NCI-H187 treated with DMSO at 0.1 percent for 48 hours (cell line): ENCODE data around the gene NSD1.
"Not testable (repeated sequence)": the region's sequence is repeated elsewhere in the genome, so short reads cannot be mapped to it uniquely, and the experiment has no call there.

ENCODE experiments used
- DNase-seq: peaks from one replicate; lab custom pipeline; 2025; lab: John Stamatoyannopoulos, UW

NSD1 gene

DNA sequence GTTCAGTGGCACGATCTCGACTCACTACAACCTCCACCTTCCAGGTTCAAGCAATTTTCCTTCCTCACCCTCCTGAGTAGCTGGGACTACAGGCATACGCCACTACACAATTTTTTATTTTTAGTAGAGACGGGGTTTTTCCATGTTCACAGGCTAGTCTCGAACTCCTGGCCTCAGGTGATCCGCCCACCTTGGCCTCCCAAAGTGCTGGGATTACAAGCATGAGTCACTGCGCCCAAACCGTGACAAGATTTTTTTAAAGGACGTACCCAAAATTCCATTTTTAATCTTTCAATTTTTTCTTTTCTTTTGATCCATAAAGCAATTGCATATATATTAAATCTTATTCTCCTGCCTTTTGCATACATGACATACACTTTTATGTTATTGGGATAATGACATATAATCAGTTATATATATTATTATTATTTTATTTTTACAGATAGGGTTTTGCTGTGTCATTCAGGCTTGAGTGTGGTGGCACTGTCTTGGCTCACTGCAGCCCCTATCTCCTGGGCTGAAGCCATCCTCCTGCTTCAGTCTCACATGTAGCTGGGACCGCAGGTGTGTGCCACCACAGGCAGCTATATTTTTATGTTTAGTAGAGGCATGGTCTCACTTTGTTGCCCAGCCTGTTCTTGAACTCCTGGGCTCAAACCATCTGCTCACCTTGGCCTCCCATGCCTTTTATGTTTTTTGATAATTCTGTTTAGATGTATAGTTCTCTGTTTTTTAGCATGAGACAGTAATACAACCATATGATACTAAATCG, 98.1 kb downstream of the NSD1 start:
- no peak for DNase-seq

DNA sequence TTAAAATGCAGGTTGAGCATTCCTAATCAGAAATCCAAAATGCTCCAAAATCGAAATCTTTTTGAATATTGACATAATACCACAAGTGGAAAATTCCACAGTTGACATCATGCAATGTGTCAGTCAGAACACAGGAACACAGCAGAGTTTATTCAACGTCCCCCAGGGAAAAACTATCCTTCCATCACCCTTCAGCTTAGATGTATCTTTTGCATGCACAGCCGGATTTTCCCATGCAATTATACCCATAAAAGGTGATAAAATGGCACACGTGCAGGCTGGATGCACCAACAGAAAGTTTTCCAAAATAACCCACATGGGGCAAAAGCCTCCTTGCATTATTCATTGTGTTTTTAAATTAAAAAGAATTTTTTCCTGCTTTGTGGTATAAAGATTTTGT, 98.8 kb downstream of the NSD1 start:
- DNase-seq: no peak

DNA sequence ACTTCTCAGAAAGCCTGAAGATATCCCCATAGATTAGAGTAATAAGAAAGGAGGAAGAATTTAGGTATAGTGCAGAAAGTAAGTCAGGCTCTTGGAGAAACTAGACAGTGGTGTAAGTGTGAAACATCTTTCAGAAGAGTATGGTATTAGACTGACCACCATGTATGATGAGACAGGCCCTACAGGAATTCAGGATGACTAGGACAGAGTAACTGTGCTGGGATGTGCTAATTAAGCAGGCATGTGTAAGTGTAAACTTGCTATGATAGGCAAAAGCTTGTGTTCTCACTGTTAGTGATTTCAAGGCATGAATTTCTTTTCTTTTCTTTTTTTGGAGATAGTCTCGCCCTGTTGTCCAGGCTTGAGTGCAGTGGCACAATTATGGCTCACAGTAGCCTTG, 99.2 kb downstream of the NSD1 start:
- no peak for DNase-seq

DNA sequence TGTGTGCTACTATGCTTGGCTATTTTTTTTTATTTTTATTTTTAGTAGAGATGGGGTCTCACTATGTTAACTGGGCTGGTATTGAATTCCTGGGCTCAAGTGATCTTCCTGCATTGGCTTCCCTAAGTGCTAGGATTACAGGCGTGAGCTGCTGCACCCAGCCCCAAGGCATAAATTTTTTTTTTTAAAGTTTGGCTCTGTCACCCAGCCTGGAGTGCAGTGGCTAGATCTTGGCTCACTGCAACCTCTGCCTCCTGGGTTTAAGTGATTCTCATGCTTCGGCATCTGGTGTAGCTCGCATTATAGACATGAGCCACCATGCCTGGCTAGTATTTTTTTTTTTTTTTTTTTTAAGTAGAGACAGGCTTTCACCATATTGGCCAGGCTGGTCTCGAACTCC, 99.6 kb downstream of the NSD1 start:
- DNase-seq: no peak

DNA sequence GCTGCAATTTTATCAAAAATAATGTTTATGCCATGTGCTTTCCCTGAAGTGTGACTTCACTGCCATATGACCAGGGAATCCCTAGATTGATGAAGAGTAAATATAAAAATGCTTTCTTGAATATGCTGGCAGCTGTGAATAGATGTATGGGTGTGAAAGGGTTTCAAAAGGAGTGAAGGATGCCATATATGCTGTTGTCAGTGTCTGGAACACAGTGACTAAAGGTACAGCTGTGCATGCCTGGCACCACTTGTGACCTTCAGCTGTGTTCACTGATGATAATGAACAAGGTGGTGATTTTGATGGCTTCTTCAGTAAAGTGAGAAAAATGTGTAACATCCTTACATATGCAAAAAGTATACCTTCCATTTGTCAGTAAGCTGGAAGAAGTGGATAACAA, 100.2 kb downstream of the NSD1 start:
- no peak for DNase-seq

DNA sequence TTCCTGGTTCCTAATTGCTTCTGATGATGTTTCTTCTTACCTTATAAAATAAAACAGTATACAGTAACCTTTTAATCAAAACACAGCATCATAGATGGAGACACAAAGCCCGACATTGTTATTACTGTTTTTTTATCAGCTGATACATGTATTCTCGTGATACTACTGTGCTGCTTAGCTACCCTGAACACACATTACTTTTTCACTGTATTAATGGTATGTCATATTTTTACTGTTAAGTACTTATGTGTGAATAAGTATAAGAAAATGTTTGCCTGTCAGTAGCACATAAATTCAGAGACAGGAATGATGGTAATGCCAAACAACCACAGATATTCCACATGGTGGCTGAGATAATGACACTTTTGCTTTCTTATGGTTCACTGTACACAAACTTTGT, 101.3 kb downstream of the NSD1 start:
- no peak for DNase-seq

DNA sequence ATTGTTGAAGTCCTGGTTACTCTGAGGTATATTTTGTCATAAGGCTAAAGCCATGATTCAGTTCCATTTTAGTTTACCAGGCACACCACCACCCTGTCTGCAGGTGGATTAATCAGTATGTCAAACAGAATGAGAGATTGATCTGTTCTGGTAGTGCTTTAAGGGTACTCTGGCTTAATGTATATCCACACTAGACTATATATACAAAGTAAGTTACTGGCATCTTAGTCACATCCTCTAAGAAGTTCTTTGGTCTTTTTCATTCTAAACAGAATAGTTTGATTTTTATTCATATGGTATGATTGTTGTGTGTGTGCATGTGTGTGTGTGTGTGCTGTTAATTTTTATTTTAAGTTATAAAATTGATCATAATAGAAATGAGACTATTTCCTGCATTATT, 108.2 kb downstream of the NSD1 start:
- DNase-seq: no peak

DNA sequence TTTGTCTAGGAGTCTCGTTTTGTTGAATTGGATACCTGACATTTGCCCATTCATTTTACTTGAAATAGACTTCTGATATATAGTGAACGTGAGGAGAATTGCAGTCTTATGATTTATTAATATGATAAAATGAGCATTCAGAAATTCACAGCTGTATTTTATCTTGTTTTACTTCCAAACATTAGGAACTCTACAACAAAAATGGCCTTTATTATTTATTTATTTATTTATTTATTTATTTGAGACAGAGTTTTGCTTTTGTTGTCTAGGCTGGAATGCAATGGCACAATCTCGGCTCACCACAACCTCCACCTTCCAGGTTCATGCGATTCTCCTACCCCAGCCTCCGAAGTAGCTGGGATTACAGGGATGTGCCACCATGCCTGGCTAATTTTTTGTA, 108.7 kb downstream of the NSD1 start:
- no peak for DNase-seq

DNA sequence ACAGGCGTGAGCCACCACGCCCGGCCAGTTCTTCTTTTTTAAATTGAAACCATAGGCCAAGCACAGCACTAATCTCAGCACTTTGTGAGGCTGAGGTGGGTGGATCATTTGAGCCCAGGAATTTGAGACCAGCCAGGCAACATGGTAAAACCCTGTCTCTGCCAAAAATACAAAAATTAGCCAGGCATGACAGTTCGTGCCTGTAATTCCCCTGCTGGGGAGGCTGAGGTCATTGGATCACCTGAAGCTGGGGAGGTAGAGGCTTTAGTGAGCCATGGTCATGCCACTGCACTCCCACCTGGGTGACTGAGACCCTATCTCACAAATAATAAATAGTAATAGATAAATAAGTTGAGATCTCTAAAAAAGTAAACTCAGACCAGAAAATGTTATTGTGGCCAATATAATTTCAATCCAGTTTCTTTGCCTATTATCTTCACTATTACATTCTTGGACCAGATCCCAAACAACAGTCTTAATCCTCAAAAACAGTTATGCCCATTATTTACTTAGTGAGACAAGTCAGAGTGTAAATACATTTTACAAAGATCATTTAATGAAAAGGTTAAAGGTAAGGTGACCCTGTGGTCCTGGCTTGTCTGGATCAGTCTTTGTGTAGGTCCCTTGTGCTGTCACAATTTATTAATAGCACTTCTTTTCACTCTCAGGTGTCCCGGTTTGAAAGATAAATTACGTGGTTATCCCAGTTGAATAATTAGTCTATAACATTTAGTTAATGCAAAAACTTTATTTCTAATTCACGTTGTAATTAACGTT, 116.4 kb downstream of the NSD1 start:
- DNase-seq: no peak

DNA sequence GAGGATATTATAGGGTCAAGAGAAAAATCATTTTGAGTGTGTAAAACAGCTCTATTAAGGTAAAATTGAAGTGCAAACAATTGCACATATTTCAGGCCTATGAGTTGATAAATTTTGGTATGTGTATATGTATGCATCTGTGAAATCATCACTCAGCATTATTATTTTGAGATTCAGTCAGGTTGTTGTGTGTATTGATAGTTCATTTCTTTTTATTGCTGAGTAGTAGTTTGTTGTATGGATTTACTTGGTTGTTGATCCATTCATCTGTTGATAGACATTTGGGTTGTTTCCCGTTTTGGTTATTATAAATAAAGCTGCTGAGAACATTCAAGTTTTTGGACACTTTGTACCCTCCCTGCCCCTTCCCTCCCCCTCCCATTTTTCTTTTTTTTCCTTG, 119.7 kb downstream of the NSD1 start:
- DNase-seq: no peak

DNA sequence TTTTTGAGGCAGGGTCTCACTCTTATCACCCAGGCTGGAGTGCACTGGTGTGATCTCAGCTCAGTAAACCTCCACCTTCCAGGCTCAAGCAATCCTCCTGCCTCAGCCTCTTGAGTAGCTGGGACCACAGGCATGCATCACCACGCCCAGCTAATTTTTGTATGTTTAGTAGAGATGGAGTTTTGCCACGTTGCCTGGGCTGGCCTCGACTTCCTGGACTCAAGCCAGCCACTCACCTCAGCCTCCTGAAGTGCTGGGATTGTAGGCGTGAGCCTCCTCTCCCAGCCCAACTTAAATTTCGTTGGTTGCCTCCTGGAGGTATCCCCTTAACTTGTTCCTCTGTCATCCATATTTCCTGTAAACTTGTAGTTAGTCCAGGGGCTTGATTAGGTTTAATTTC, 122.7 kb downstream of the NSD1 start:
- DNase-seq: no peak

DNA sequence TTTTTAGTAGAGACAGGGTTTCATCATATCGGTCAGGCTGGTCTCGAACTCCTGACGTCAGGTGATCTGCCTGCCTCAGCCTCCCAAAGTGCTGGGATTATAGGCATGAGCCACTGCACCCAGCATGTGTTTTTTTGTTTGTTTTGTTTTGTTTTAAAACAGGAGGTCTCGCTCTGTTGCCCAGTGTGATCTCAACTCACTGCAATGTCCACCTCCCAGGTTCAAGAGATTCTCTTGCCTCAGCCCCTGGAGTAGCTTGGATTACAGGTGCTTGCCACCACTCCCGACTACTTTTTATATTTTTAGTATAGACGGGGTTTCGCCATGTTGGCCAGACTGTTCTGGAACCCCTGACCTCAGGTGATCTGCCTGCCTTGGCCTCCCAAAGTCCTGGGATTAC, 125.1 kb downstream of the NSD1 start:
- not testable (repeated sequence) for DNase-seq

DNA sequence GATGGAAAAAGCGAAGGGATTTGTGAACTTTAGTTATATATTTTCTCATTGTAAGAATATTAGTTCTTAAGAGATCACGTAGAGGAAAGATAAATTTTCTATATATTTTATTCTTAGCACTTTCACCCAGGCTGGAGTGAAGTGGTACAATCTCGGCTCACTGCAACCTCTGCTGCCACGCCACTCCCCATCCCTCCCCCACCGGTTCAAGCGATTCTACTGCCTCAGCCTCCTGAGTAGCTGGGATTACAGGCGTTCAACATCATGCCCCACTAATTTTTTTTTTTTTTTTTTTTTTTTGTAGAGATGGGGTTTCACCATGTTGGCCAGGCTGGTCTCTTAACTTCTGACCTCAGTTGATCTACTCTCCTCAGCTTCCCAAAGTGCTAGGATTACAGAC, 127.4 kb downstream of the NSD1 start:
- no peak for DNase-seq

DNA sequence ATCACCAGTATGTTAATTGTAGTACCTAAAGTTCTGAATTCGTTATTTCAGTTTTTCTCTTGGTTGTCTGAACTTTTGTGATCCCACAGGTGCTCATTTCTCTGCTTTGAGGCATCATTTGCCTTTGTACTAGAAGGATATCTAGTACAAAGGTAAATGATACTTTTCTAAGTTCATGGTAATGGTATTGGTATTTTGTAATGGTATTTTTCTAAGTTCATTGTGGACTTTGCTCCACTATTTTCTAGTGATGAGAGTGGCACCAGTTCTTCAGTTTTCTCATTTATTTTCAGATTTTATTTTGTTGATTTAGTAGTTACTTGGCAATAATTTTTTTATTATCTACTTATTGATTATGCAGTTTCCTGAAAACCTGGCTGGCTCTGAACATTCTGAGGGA, 127.9 kb downstream of the NSD1 start:
- no peak for DNase-seq

DNA sequence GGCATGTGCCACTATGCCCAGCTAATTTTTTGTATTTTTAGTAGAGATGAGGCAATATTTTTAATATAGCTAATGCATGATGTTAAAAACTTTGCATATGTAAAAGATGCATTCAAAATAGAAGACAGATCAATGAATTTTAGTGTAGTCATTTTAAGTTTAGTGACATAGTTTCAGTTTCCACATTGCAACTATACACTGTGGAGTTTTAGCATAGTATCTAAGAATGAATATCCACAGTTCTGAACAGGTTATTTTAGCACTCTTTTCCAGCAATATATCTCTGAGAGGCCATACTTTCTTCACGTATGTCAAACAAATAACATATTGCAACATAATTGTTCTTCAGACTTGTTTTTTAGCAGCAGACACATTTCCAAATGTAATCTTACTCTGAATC, 130.6 kb downstream of the NSD1 start:
- DNase-seq: no peak

DNA sequence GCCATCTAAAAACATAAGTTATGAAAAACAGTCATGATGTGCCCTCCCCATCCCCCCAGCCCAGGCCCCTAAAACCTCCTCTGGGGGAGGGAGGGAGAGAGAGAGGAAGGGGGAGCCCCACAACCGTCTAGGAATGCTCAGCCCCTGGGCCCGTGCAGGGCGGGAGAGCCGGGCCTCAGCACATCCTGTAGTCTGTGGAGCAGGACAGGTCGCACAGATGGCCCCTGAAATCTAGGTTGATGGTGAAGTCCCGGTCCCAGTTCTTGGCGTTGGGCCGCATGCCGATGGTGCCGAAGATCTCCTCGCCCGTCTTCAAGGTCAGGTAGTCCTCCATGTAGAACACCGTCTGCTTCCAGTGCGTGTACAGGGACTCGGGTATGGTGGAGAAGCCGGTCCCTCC, 131.8 kb downstream of the NSD1 start:
- DNase-seq: no peak

DNA sequence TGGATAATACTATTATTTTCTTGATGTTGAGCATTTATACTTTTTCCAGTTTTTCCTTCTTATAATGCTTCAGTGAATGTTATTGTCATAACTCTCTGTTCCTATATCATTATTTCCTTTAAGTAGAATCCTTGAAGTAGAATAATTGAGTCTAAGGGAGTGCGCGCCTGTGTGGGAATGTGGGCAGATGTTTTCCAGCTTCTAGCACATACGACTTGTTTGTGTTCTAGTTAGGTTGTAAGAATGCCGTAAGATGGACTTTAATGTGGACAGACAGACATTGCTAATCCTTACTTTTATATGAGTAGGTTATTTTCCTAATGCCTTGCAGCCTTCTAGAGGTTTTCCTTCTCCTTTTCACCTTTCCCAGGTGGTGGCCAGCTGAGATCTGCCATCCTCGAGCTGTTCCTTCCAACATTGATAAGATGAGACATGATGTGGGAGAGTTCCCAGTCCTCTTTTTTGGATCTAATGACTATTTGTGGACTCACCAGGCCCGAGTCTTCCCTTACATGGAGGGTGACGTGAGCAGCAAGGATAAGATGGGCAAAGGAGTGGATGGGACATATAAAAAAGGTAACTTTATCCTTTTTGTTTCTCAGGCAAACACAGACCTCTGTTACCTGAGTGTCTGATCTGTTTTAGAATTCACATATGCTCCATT, 135.8 kb downstream of the NSD1 start:
- no peak for DNase-seq

DNA sequence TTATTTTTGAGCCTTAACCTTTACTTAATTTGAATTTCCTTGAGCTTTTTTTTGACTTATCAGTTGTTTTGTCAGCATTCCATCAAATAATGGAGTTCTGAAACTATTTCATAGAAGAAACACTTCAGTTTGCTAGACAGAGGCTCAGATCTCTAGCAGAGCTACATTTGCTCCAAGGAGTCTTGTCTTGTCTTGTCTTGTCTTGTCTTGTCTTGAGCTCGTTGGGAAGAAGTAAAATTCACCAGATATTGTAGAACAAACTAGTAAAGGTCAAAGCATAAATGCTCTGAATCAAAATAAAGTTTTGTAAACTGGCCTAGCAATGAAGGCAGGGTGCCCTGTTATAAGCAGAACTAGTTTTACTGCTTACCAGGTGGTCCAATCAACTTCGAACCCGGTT, 136.4 kb downstream of the NSD1 start:
- no peak for DNase-seq

DNA sequence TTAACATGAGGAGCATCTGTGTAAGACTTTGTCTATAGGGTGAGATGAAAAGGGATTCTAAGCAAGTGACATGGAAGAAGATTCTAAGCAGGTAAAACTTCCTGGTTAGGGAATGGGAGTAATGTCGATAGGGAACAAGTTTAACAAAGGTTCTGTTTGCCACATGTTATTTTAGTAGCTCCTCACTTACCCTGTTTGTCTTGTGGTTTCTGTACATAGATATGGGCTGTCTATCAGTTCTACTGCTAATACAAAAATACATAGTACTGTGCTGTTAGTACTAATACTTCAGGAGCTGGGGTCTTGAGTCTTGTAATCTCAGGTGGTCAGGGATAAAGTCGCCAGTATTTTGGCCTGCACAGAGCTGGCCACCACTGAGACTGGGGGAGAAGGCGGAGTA, 137.1 kb downstream of the NSD1 start:
- DNase-seq: no peak

DNA sequence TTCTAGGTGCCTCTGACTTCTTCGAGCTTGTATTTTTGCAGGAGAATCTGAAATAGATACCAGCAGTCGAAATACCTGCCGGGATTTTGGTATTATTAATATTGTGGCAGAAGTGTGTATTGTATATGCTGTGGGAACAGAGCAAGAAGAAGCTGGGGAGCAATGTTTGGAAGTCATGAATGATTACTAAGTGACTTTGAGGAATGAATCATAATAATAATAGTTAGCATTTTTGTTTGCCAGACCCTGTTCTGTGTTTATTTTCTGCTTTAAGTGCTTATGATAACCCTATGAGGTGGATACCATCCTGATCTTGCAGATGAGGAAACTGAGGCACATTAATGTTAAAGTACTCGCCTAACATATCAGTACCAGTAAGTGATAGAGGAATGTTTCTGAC, 137.5 kb downstream of the NSD1 start:
- DNase-seq: no peak

DNA sequence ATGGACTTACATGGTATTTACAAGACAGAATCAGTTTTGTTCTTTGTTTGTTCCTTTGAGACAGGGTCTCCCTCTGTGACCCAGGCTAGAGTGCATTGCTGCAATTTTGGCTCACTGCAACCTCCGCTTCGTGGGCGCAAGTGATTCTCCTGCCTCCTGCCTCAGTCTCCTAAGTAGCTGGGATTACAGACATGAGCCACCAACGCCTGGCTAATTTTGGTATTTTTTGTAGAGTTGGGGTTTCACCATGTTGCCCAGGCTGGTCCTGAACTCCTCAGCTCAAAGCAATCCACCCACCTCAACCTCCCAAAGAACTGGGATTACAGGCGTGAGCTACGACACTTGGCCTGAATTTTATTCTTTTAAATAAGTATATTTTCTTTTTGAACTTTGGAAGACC, 142.3 kb downstream of the NSD1 start:
- DNase-seq: no peak

DNA sequence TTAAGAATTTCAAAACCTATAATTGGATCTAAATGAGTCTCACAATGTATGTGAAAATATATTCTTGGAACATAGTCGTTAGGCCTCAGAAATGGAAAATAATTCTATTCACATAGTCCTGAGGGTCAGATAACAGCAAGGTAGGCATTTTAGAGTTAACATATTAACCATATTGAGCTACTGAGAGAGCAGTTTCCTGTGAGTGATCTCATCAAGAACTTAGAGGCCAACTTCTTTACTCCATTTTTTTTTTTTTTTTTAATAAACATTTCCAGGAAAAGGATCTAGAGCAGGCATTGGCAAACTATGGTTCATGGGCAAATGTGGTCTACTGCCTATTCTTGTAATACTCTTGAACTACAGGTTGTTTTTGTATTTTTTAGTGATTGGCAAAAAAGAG, 143.3 kb downstream of the NSD1 start:
- no peak for DNase-seq

DNA sequence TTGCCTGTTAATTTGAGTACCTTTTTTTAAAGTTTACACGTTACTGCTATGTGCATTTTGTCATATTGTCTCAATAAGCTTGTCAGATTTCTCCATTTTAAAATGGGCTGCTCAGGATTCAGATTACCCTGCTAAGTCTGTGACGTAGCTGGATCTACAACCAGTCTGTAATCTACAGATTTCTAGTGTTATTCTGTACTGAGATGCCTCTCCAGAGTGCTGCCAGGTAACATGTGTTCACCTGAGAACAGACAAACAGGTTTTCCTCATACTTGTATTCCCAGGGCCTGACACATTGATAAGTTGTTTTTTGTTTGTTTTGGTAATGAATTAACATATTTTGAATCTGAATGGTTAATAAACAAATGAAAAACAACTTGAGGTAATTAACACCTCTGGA, 154.6 kb downstream of the NSD1 start:
- no peak for DNase-seq
